Measurements from ENCODE around the gene PNMA6E.

The PNMA6E gene

GRCh38 chrX:153434801-153435200 is 33.7 kb upstream of the PNMA6E start:
- no peak overlapping the region for H3K4me3 ChIP-seq (ENCODE audit: low read depth, low read length)
- TF ChIP-seq CTCF (IDR thresholded peaks at IDR 0.05; ENCODE audit: low read depth, low read length, missing control alignments) = no peak
- DNase-seq (ENCODE audit: low read depth) = no peak

GRCh38 chrX:153433781-153434285 is 32.7 kb upstream of the PNMA6E start:
- no peak overlapping the region for H3K4me3 ChIP-seq (ENCODE audit: low read depth, low read length)
- no peak for DNase-seq (ENCODE audit: low read depth)
- no peak for TF ChIP-seq CTCF (IDR thresholded peaks at IDR 0.05; ENCODE audit: low read depth, low read length, missing control alignments)

GRCh38 chrX:153433161-153433680 is 32.1 kb upstream of the PNMA6E start:
- DNase-seq (ENCODE audit: low read depth) = no peak
- TF ChIP-seq CTCF (IDR thresholded peaks at IDR 0.05; ENCODE audit: low read depth, low read length, missing control alignments) = no peak
- H3K4me3 ChIP-seq (ENCODE audit: low read depth, low read length) = no peak overlapping the region

GRCh38 chrX:153430796-153431195 is 29.6 kb upstream of the PNMA6E start:
- H3K4me3 ChIP-seq (ENCODE audit: low read depth, low read length) = no peak overlapping the region
- no peak for TF ChIP-seq CTCF (IDR thresholded peaks at IDR 0.05; ENCODE audit: low read depth, low read length, missing control alignments)
- no peak for DNase-seq (ENCODE audit: low read depth)

GRCh38 chrX:153426204-153426603 is 25.1 kb upstream of the PNMA6E start:
- no peak for TF ChIP-seq CTCF (IDR thresholded peaks at IDR 0.05; ENCODE audit: low read depth, low read length, missing control alignments)
- DNase-seq (ENCODE audit: low read depth) = no peak
- H3K4me3 ChIP-seq (ENCODE audit: low read depth, low read length) = no peak overlapping the region

GRCh38 chrX:153423652-153424051 is 22.5 kb upstream of the PNMA6E start:
- no peak for TF ChIP-seq CTCF (IDR thresholded peaks at IDR 0.05; ENCODE audit: low read depth, low read length, missing control alignments)
- no peak for DNase-seq (ENCODE audit: low read depth)
- no peak overlapping the region for H3K4me3 ChIP-seq (ENCODE audit: low read depth, low read length)

- no peak for DNase-seq (ENCODE audit: low read depth)
- H3K4me3 ChIP-seq (ENCODE audit: low read depth, low read length) = no peak overlapping the region
- TF ChIP-seq CTCF (IDR thresholded peaks at IDR 0.05; ENCODE audit: low read depth, low read length, missing control alignments) = no peak
Measured at GRCh38 chrX:153421856-153422255, 20.7 kb upstream of the PNMA6E start.

Measured in GM12864 (cell line).